ENCODE data around the gene KCNJ10.

KCNJ10 gene

DNA sequence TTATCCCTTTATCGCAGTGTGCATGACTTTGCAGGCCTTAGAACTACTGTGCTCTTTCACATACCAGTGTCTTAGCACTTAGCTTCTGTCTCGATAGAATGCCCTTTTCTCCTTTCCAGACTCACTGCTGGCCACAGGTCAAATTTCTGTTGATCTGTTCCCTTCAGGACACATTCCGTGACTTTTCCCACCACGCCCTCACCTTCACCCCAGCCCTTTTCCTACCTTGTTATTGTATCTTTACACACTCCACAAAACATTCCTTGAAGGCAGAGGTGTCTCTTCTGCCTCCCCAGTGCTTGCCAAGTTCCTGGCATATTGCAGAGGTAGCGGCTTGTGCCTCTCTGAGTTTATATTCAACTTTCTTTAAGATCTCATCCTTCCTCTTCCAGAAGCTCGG, 120.8 kb downstream of the KCNJ10 start:
- peaks cover 59% of the 10 kb centered on the region for H3K27me3 ChIP-seq (ENCODE audit: insufficient read depth, low read length, poor library complexity)
- no peaks in the 10 kb centered on the region; the same call in 1 of the 2 replicates for H4K20me1 ChIP-seq (ENCODE audit: insufficient read depth, low read length)
- no peak overlapping the region for H3K4me2 ChIP-seq (ENCODE audit: insufficient read depth, low read length)
- DNase-seq (no peak), ATAC-seq (ENCODE audit: insufficient read depth, low read depth) (no peak)
- TF ChIP-seq, protein P1, sequence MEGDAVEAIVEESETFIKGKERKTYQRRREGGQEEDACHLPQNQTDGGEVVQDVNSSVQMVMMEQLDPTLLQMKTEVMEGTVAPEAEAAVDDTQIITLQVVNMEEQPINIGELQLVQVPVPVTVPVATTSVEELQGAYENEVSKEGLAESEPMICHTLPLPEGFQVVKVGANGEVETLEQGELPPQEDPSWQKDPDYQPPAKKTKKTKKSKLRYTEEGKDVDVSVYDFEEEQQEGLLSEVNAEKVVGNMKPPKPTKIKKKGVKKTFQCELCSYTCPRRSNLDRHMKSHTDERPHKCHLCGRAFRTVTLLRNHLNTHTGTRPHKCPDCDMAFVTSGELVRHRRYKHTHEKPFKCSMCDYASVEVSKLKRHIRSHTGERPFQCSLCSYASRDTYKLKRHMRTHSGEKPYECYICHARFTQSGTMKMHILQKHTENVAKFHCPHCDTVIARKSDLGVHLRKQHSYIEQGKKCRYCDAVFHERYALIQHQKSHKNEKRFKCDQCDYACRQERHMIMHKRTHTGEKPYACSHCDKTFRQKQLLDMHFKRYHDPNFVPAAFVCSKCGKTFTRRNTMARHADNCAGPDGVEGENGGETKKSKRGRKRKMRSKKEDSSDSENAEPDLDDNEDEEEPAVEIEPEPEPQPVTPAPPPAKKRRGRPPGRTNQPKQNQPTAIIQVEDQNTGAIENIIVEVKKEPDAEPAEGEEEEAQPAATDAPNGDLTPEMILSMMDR (IDR thresholded peaks at IDR 0.05; ENCODE audit: borderline replicate concordance, extremely low read depth, low read length, poor library complexity, severe bottlenecking): no peak
- TF ChIP-seq EZH2 (IDR thresholded peaks at IDR 0.05; ENCODE audit: borderline replicate concordance, low read depth, low read length, severe bottlenecking): peak; percentile 47
- H2AFZ ChIP-seq (ENCODE audit: low read depth, low read length): no peak overlapping the region
- H3K9ac ChIP-seq (ENCODE audit: low read depth, low read length): no peak overlapping the region
- H3K36me3 ChIP-seq (ENCODE audit: insufficient read depth, low read length): no peaks in the 10 kb centered on the region
- no peak overlapping the region for H3K4me3 ChIP-seq (ENCODE audit: low read depth in 1 of 2, low read length in 2 of 2)
- no peaks in the 10 kb centered on the region for H3K9me3 ChIP-seq (ENCODE audit: insufficient read depth, low read length, severe bottlenecking)
- no peaks in the 10 kb centered on the region for H3K79me2 ChIP-seq (ENCODE audit: insufficient read depth, low read length)
- no peak overlapping the region for H3K27ac ChIP-seq (ENCODE audit: low read length)
- H3K4me1 ChIP-seq (ENCODE audit: insufficient read depth, low read length): peaks cover 6% of the 10 kb centered on the region
